ENCODE data around the gene RCAN1. TPM values are rescaled to one million over a fixed set of nuclear protein-coding genes. Genes with fewer than 3 reads are reported as not detected.
A peak's percentile ranks its signal among the peaks of the same experiment; 100 is the strongest.

RCAN1 gene
- total RNA-seq, 4 donors from 2014 or later = 8.7 to 27.5 (median 22.8) TPM

DNA sequence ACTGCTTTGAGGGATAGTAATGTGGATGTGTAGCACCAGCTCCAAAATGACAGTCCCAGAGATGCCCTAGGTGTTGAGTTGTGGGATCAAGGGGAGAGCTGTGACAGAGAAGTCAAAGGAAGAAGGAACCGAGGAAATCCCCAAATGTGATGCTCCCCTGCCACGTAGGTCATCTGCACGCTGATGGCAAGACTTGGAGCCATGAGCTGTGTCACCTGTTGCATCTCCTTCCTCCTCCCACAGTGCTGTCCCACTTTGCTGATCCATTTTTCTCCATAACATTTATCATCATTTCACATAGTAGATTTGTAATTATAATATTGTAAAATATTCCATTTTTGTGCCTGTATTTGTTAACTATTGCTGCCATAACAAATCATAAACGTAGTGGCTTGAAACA lies 17.6 kb upstream of the RCAN1 start:
- no peaks in the 10 kb centered on the region for H3K9me3 ChIP-seq
- no peak for TF ChIP-seq POLR2AphosphoS5 (IDR thresholded peaks at IDR 0.05)
- no peak for TF ChIP-seq CTCF (IDR thresholded peaks at IDR 0.05)
- TF ChIP-seq POLR2A (IDR thresholded peaks at IDR 0.05) = no peak
- TF ChIP-seq EP300 (IDR thresholded peaks at IDR 0.05) = no peak
- H3K27ac ChIP-seq = no peak overlapping the region
- H3K4me1 ChIP-seq = no peaks in the 10 kb centered on the region
- H3K36me3 ChIP-seq = no peaks in the 10 kb centered on the region
- peak in 1 of 2 donors; percentile 20 for DNase-seq (ENCODE audit: low spot score in 2 of 2)
- H3K27me3 ChIP-seq = peaks cover 12% of the 10 kb centered on the region
- no peak overlapping the region for H3K4me3 ChIP-seq
- 79% methylated on average over 4 of the region's 4 CpGs for WGBS

- Histone ChIP-seq H3K27ac (no peak overlapping the region), H3K9me3 (no peaks in the 10 kb centered on the region), H3K36me3 (no peaks in the 10 kb centered on the region), H3K4me1 (no peaks in the 10 kb centered on the region), H3K4me3 (no peak overlapping the region), H3K27me3 (peaks cover 15% of the 10 kb centered on the region)
- DNase-seq (ENCODE audit: low spot score in 2 of 2) = peak in 1 of 2 donors; percentile 20
- TF ChIP-seq POLR2A (IDR thresholded peaks at IDR 0.05) (no peak), CTCF (IDR thresholded peaks at IDR 0.05) (peak; percentile 75 to 77)
- WGBS = 8% methylated on average over 6 of the region's 6 CpGs
Measured at GRCh38 chr21:34630536-34631143, 15.7 kb upstream of the RCAN1 start.

GRCh38 chr21:34626131-34626530 lies 11.2 kb upstream of the RCAN1 start:
- no peaks in the 10 kb centered on the region for H3K36me3 ChIP-seq
- 90% methylated on average over 8 of the region's 8 CpGs for WGBS

DNA sequence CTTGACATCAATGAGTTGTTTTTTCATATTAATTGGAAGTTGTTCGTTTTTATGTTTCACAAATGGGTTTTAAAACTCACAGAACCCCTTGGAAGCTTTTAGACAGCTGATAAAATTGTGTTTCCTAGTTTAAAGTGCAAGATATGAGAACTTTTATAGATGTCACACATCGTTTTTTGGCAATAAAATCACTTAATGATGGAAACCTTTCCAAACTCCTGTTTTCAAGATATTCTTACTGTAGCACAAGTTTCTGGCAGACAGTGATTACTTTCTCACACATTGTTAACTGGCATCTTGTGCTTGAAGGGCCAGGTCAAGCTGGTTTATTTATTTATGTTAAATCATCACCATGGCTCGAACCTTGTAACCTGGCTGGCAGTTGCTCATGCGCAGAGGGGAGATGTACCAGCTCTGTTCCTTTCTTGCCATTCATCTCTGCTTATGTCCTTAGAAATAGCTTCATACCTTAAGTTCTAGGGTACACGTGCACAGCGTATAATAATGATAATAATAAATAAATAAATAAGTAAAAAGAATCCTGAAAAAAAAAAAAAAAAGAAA lies 10.2 kb upstream of the RCAN1 start:
- no peaks in the 10 kb centered on the region for H3K36me3 ChIP-seq
- peak in 1 of 2 donors; percentile 0 for DNase-seq (ENCODE audit: low spot score in 2 of 2)
- no peaks in the 10 kb centered on the region for H3K9me3 ChIP-seq
- WGBS = 77% methylated on average over 6 of the region's 6 CpGs
- no peak overlapping the region for H3K4me3 ChIP-seq
- H3K4me1 ChIP-seq = no peaks in the 10 kb centered on the region
- H3K27me3 ChIP-seq = peaks cover 3% of the 10 kb centered on the region
- no peak for TF ChIP-seq CTCF (IDR thresholded peaks at IDR 0.05)
- no peak for TF ChIP-seq EP300 (IDR thresholded peaks at IDR 0.05)
- TF ChIP-seq POLR2A (IDR thresholded peaks at IDR 0.05) = no peak
- no peak for TF ChIP-seq POLR2AphosphoS5 (IDR thresholded peaks at IDR 0.05)
- no peak overlapping the region for H3K27ac ChIP-seq

More at GRCh38 chr21:34626131-34626530, 11.2 kb upstream of the RCAN1 start:
- H3K27ac ChIP-seq = no peak overlapping the region
- peaks cover 3% of the 10 kb centered on the region for H3K27me3 ChIP-seq
- peak in 1 of 2 donors; percentile 3 for DNase-seq (ENCODE audit: low spot score in 2 of 2)
- no peaks in the 10 kb centered on the region for H3K9me3 ChIP-seq
- TF ChIP-seq CTCF (IDR thresholded peaks at IDR 0.05) = no peak
- TF ChIP-seq EP300 (IDR thresholded peaks at IDR 0.05) = no peak
- no peak for TF ChIP-seq POLR2AphosphoS5 (IDR thresholded peaks at IDR 0.05)
- no peak for TF ChIP-seq POLR2A (IDR thresholded peaks at IDR 0.05)
- H3K4me3 ChIP-seq = no peak overlapping the region
- no peaks in the 10 kb centered on the region for H3K4me1 ChIP-seq

- TF ChIP-seq EP300 (IDR thresholded peaks at IDR 0.05) = no peak
- no peak for TF ChIP-seq CTCF (IDR thresholded peaks at IDR 0.05)
- no peak for TF ChIP-seq POLR2AphosphoS5 (IDR thresholded peaks at IDR 0.05)
- no peak for TF ChIP-seq POLR2A (IDR thresholded peaks at IDR 0.05)
- 82% methylated on average over 4 of the region's 4 CpGs for WGBS
- no peak overlapping the region for H3K27ac ChIP-seq
- no peak overlapping the region for H3K4me3 ChIP-seq
- H3K36me3 ChIP-seq = no peaks in the 10 kb centered on the region
- H3K4me1 ChIP-seq = no peaks in the 10 kb centered on the region
- DNase-seq (ENCODE audit: low spot score in 2 of 2) = peak in 1 of 2 donors; percentile 44
- H3K9me3 ChIP-seq = no peaks in the 10 kb centered on the region
- H3K27me3 ChIP-seq = peaks cover 3% of the 10 kb centered on the region
Measured at GRCh38 chr21:34623516-34623915, 8.6 kb upstream of the RCAN1 start.

Data from suprapubic skin (tissue), 4 donors.